SK-N-SH (cell line): ENCODE results near the gene RGS7. TPM values are rescaled to one million over a fixed set of nuclear protein-coding genes. Genes with fewer than 3 reads are reported as not detected.

Experiments
- CTCF ChIA-PET: fragments of 300-600, 350-600 bp; formaldehyde crosslinking; extraction: SDS; loops from one replicate; lab custom pipeline; 2021; lab: Yijun Ruan, JAX
- POLR2A ChIA-PET: fragments of 350-600 bp; sonication (Branson Sonifier 250); formaldehyde crosslinking; extraction: SDS; loops from one replicate; lab custom pipeline; 2020; ENCODE audit warnings: antibody characterized with exemption, inconsistent platforms; lab: Yijun Ruan, JAX
- DNase-seq: peaks from one replicate; pipeline ENCODE4 v3.0.0; 2012
- H2AFZ ChIP-seq: fragments of 200-600 bp; sonication (generic); 2 replicates; pipeline ENCODE4 v1.8.1; 2016; ENCODE audit warnings: antibody characterized with exemption, mild to moderate bottlenecking, low read depth
- H3F3A ChIP-seq: fragments of 200-600 bp; sonication (generic); replicated peaks from 2 replicates; pipeline ENCODE3; 2016; ENCODE audit warnings: antibody characterized with exemption, mild to moderate bottlenecking; ENCODE audit not compliant: insufficient read depth
- H3K27ac ChIP-seq, 2 experiments: fragments of 200-500 bp in 1 of 2; fragments of 200-600 bp in 1 of 2; sonication (Bioruptor generic) in 1 of 2; sonication (generic), shearing (Covaris generic) in 1 of 2; 2 replicates each; pipeline versions ENCODE4 v1.5.1 to v1.6.1; 2014 to 2016; ENCODE audit warnings: low read depth in 2 of 2, inconsistent platforms in 1 of 2, low read length in 1 of 2, mild to moderate bottlenecking in 1 of 2, mixed read lengths in 1 of 2
- H3K27me3 ChIP-seq: fragments of 200-600 bp; sonication (generic), shearing (Covaris generic); 2 replicates; pipeline ENCODE4 v1.6.1; 2016; ENCODE audit warnings: mixed run types; ENCODE audit not compliant: insufficient read depth
- H3K36me3 ChIP-seq, 2 experiments: fragments of 200-500 bp in 1 of 2; fragments of 200-600 bp in 1 of 2; sonication (Bioruptor generic) in 1 of 2; sonication (generic) in 1 of 2; replicated peaks in 1 of 2; 2 replicates each; pipeline versions ENCODE3 to v1.5.1; 2014 to 2016; ENCODE audit warnings: low read length in 1 of 2, mild to moderate bottlenecking in 1 of 2; ENCODE audit not compliant: insufficient read depth in 2 of 2, control insufficient read depth in 1 of 2
- H3K4me1 ChIP-seq, 2 experiments: fragments of 200-500 bp in 1 of 2; fragments of 200-600 bp in 1 of 2; sonication (Bioruptor generic) in 1 of 2; sonication (generic), shearing (Covaris generic) in 1 of 2; 2 replicates each; pipeline versions ENCODE4 v1.5.1 to v1.6.1; 2014 to 2016; ENCODE audit warnings: low read depth in 1 of 2, low read length in 1 of 2, mixed run types in 1 of 2; ENCODE audit not compliant: insufficient read depth in 2 of 2, control insufficient read depth in 1 of 2
- H3K4me2 ChIP-seq: fragments of 200-600 bp; sonication (generic), shearing (Covaris generic); 2 replicates; pipeline ENCODE4 v1.6.1; 2017; ENCODE audit warnings: mixed run types
- H3K4me3 ChIP-seq, 2 experiments: fragments of 200-500 bp in 1 of 2; fragments of 200-600 bp in 1 of 2; sonication (Bioruptor generic) in 1 of 2; sonication (generic), shearing (Covaris generic) in 1 of 2; 2 replicates each; pipeline versions ENCODE4 v1.5.1 to v1.8.1; 2014 to 2016; ENCODE audit warnings: low read depth in 2 of 2, inconsistent platforms in 1 of 2, low read length in 1 of 2, mild to moderate bottlenecking in 1 of 2, mixed read lengths in 1 of 2, moderate library complexity in 1 of 2
- H3K79me2 ChIP-seq: fragments of 200-600 bp; sonication (generic); 2 replicates; pipeline ENCODE4 v1.8.1; 2017; ENCODE audit warnings: mild to moderate bottlenecking; ENCODE audit not compliant: insufficient read depth
- H3K9ac ChIP-seq: fragments of 200-600 bp; sonication (generic); 2 replicates; pipeline ENCODE4 v1.6.1; 2017; ENCODE audit warnings: mixed run types
- H3K9me2 ChIP-seq: fragments of 200-600 bp; sonication (generic); 2 replicates; pipeline ENCODE4 v1.6.1; 2017; ENCODE audit warnings: mixed run types
- H3K9me3 ChIP-seq: fragments of 200-600 bp; sonication (generic); 2 replicates; pipeline ENCODE4 v1.6.1; 2017; ENCODE audit warnings: mixed run types, mild to moderate bottlenecking, moderate library complexity
- H4K20me1 ChIP-seq: fragments of 200-600 bp; sonication (generic); 2 replicates; pipeline ENCODE4 v1.6.1; 2017; ENCODE audit warnings: mild to moderate bottlenecking, mixed run types; ENCODE audit not compliant: insufficient read depth
- CHD2 ChIP-seq: fragments of 150-350 bp; IDR thresholded peaks from 2 replicates; pipeline ENCODE4 v1.6.1; 2018; ENCODE audit warnings: low read length; ENCODE audit not compliant: partially characterized antibody
- ELF1 ChIP-seq: IDR thresholded peaks from 2 replicates; pipeline ENCODE4 v1.4.0; 2012
- EP300 ChIP-seq, 2 experiments: IDR thresholded peaks; 2 replicates each; pipeline versions ENCODE4 v1.4.0 to v1.6.1; 2012; ENCODE audit warnings: borderline replicate concordance in 1 of 2, low read depth in 1 of 2, low read length in 1 of 2
- FOXJ3 ChIP-seq: sonication (generic); formaldehyde crosslinking; IDR thresholded peaks from 2 replicates; pipeline ENCODE4 v1.5.1; 2020; ENCODE audit warnings: mild to moderate bottlenecking, missing genetic modification reagents
- GATA2 ChIP-seq: sonication (generic); formaldehyde crosslinking; IDR thresholded peaks from 2 replicates; pipeline ENCODE4 v1.5.0; 2020; ENCODE audit warnings: mild to moderate bottlenecking, missing genetic modification reagents
- NFIC ChIP-seq: IDR thresholded peaks from 2 replicates; pipeline ENCODE4 v1.4.0; 2012; ENCODE audit warnings: borderline replicate concordance
- NRF1 ChIP-seq: IDR thresholded peaks from 2 replicates; pipeline ENCODE4 v1.6.1; 2012; ENCODE audit warnings: low read depth, mild to moderate bottlenecking, low read length
- PBX3 ChIP-seq: IDR thresholded peaks from 2 replicates; pipeline ENCODE4; 2012
- POLR2AphosphoS5 ChIP-seq: IDR thresholded peaks from 2 replicates; pipeline ENCODE4 v1.6.1; 2012; ENCODE audit warnings: low read depth, low read length
- RAD21 ChIP-seq: IDR thresholded peaks from 2 replicates; pipeline ENCODE4 v1.6.1; 2012; ENCODE audit warnings: mild to moderate bottlenecking, low read length
- REST ChIP-seq: IDR thresholded peaks from 2 replicates; pipeline ENCODE4 v1.6.1; 2012; ENCODE audit warnings: mild to moderate bottlenecking, low read depth, low read length, moderate library complexity
- TCF12 ChIP-seq: IDR thresholded peaks from 2 replicates; pipeline ENCODE4 v1.4.0; 2012
- ZBTB33 ChIP-seq: IDR thresholded peaks from 2 replicates; pipeline ENCODE4 v1.4.0; 2012; ENCODE audit warnings: low read depth, borderline replicate concordance
- WGBS: methylation state at CpG from one replicate; pipeline ENCODE4 v1.1.6; 2017; ENCODE audit warnings: low lambda C conversion rate; 5-methylcytosine and 5-hydroxymethylcytosine counted together
- polyA plus RNA-seq, 3 experiments: library from polyadenylated mRNA; depleted of rRNA; stranded (reverse); fragments of >200 nt; gene quantifications; 2 replicates each; pipeline ENCODE4 v1.2.3, GENCODE V29; 2012
- TF ChIP-seq, protein P1 (sequence below): fragments of 200-600 bp; sonication (generic); IDR thresholded peaks from 2 replicates; pipeline ENCODE4 v1.6.1; 2017; ENCODE audit warnings: antibody characterized with exemption, mild to moderate bottlenecking, moderate library complexity
- TF ChIP-seq, protein P2 (sequence below): fragments of 150-350 bp; IDR thresholded peaks from 2 replicates; pipeline ENCODE4 v1.6.1; 2016; ENCODE audit warnings: mild to moderate bottlenecking, low read depth, low read length

Gene RGS7
- polyA plus RNA-seq, 1 of the 3 experiments (the other 2 are of a cell fraction): 0.36 TPM

- no peak for DNase-seq
- Histone ChIP-seq H3K9me3 (no peaks in the 10 kb centered on the region), H3K79me2 (no peaks in the 10 kb centered on the region), H2AFZ (no peak overlapping the region), H3K9ac (no peak overlapping the region), H3K4me2 (no peak overlapping the region), H3F3A (no peaks in the 10 kb centered on the region), H3K36me3 (no peaks in the 10 kb centered on the region), H3K27ac (no peak overlapping the region), H3K9me2 (no peaks in the 10 kb centered on the region), H4K20me1 (no peaks in the 10 kb centered on the region), H3K4me3 (no peak overlapping the region), H3K27me3 (no peaks in the 10 kb centered on the region), H3K4me1 (no peaks in the 10 kb centered on the region; a peak in 1 of 4 replicates)
- WGBS: 29% methylated on average over 2 of the region's 2 CpGs
- no peak for TF ChIP-seq FOXJ3 (CRISPR knock-in tag)
- TF ChIP-seq CHD2: no peak
- TF ChIP-seq, protein P1, sequence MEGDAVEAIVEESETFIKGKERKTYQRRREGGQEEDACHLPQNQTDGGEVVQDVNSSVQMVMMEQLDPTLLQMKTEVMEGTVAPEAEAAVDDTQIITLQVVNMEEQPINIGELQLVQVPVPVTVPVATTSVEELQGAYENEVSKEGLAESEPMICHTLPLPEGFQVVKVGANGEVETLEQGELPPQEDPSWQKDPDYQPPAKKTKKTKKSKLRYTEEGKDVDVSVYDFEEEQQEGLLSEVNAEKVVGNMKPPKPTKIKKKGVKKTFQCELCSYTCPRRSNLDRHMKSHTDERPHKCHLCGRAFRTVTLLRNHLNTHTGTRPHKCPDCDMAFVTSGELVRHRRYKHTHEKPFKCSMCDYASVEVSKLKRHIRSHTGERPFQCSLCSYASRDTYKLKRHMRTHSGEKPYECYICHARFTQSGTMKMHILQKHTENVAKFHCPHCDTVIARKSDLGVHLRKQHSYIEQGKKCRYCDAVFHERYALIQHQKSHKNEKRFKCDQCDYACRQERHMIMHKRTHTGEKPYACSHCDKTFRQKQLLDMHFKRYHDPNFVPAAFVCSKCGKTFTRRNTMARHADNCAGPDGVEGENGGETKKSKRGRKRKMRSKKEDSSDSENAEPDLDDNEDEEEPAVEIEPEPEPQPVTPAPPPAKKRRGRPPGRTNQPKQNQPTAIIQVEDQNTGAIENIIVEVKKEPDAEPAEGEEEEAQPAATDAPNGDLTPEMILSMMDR: no peak
- TF ChIP-seq POLR2AphosphoS5: no peak
- TF ChIP-seq REST: no peak
- no peak for TF ChIP-seq TCF12
- TF ChIP-seq ZBTB33: no peak
- TF ChIP-seq NRF1: no peak
- no peak for TF ChIP-seq GATA2 (CRISPR knock-in tag)
- TF ChIP-seq EP300 (IDR thresholded peaks at IDR 0.05; ENCODE audit: borderline replicate concordance in 1 of 2, low read depth in 1 of 2, low read length in 1 of 2): no peak
- TF ChIP-seq, protein P2, sequence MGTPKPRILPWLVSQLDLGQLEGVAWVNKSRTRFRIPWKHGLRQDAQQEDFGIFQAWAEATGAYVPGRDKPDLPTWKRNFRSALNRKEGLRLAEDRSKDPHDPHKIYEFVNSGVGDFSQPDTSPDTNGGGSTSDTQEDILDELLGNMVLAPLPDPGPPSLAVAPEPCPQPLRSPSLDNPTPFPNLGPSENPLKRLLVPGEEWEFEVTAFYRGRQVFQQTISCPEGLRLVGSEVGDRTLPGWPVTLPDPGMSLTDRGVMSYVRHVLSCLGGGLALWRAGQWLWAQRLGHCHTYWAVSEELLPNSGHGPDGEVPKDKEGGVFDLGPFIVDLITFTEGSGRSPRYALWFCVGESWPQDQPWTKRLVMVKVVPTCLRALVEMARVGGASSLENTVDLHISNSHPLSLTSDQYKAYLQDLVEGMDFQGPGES: no peak
- no peak for TF ChIP-seq NFIC
- TF ChIP-seq ELF1: no peak
- TF ChIP-seq RAD21: no peak
- TF ChIP-seq PBX3: no peak
- CTCF ChIA-PET: no interaction called here
- POLR2A ChIA-PET: no interaction called here
Observed at GRCh38 chr1:241376701-241377100, 19.7 kb upstream of the RGS7 start.
